Measurements from ENCODE around the gene FAM200C. TPM values are rescaled to one million over a fixed set of nuclear protein-coding genes. Genes with fewer than 3 reads are reported as not detected.

Gene FAM200C
- total and polyA plus RNA-seq, 9 of the 15 experiments (the other 6 are each of a cell fraction or from before 2014, with no cell fraction given), result 1.3 to 7.0 (median 1.8) TPM

DNA sequence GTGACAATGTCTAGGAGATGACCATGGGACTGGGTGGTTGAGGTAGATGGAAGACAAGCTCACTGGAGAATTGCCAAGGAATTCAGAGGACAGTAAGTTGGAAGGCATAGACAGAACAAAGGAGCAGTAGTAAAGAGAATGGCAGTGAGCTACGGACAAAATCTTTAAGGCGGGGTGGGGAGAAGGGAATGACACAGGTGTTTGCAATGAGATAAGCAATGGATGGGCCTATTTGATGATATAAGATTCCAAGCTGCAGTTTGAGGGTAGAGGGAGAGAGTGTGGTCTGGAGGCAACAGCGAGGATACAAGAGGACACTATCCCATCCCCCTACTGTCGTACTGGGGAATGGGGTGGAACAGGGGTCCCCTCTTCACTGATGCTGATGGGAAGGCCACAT is 36.2 kb upstream of the FAM200C start (continued):
- TF ChIP-seq, protein P1, sequence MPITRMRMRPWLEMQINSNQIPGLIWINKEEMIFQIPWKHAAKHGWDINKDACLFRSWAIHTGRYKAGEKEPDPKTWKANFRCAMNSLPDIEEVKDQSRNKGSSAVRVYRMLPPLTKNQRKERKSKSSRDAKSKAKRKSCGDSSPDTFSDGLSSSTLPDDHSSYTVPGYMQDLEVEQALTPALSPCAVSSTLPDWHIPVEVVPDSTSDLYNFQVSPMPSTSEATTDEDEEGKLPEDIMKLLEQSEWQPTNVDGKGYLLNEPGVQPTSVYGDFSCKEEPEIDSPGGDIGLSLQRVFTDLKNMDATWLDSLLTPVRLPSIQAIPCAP (CRISPR knock-in tag; IDR thresholded peaks at IDR 0.05; ENCODE audit: borderline replicate concordance), result no peak
- TF ChIP-seq DPF2 (IDR thresholded peaks at IDR 0.05) (peak; percentile 41; the same call in 1 of the 2 replicates), ZNF133 (CRISPR knock-in tag; IDR thresholded peaks at IDR 0.05) (no peak), CBX5 (IDR thresholded peaks at IDR 0.05; ENCODE audit: borderline replicate concordance, low read depth) (no peak), TCF3 (CRISPR knock-in tag; IDR thresholded peaks at IDR 0.05) (peak; percentile 54; the same call in 1 of the 2 replicates), MEIS2 (IDR thresholded peaks at IDR 0.05; ENCODE audit: partially characterized antibody) (no peak), YBX1 (IDR thresholded peaks at IDR 0.05) (no peak), SNRNP70 (optimal IDR thresholded peaks at IDR 0.05; ENCODE audit: low read depth, low read length) (no peak), ZNF444 (CRISPR knock-in tag; IDR thresholded peaks at IDR 0.05) (no peak), CEBPG (CRISPR knock-in tag; IDR thresholded peaks at IDR 0.05) (no peak), CEBPG (tag; conservative IDR thresholded peaks at IDR 0.05 in 1 of 2, IDR thresholded peaks at IDR 0.05 in 1 of 2) (no peak), KDM1A (IDR thresholded peaks at IDR 0.05) (no peak), ZNF140 (CRISPR knock-in tag; IDR thresholded peaks at IDR 0.05) (no peak), CCNT2 (IDR thresholded peaks at IDR 0.05; ENCODE audit: borderline replicate concordance, extremely low read depth, insufficient read length, low read depth, low read length) (no peak)
- TF ChIP-seq, protein P2, sequence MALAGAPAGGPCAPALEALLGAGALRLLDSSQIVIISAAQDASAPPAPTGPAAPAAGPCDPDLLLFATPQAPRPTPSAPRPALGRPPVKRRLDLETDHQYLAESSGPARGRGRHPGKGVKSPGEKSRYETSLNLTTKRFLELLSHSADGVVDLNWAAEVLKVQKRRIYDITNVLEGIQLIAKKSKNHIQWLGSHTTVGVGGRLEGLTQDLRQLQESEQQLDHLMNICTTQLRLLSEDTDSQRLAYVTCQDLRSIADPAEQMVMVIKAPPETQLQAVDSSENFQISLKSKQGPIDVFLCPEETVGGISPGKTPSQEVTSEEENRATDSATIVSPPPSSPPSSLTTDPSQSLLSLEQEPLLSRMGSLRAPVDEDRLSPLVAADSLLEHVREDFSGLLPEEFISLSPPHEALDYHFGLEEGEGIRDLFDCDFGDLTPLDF (CRISPR knock-in tag; IDR thresholded peaks at IDR 0.05), result no peak
- TF ChIP-seq, protein P3, sequence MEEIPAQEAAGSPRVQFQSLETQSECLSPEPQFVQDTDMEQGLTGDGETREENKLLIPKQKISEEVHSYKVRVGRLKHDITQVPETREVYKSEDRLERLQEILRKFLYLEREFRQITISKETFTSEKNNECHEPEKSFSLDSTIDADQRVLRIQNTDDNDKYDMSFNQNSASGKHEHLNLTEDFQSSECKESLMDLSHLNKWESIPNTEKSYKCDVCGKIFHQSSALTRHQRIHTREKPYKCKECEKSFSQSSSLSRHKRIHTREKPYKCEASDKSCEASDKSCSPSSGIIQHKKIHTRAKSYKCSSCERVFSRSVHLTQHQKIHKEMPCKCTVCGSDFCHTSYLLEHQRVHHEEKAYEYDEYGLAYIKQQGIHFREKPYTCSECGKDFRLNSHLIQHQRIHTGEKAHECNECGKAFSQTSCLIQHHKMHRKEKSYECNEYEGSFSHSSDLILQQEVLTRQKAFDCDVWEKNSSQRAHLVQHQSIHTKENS (CRISPR knock-in tag; IDR thresholded peaks at IDR 0.05), result no peak
- TF ChIP-seq, protein P4, sequence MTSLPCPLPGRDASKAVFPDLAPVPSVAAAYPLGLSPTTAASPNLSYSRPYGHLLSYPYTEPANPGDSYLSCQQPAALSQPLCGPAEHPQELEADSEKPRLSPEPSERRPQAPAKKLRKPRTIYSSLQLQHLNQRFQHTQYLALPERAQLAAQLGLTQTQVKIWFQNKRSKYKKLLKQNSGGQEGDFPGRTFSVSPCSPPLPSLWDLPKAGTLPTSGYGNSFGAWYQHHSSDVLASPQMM (CRISPR knock-in tag; IDR thresholded peaks at IDR 0.05), result no peak
- TF ChIP-seq, protein P5, sequence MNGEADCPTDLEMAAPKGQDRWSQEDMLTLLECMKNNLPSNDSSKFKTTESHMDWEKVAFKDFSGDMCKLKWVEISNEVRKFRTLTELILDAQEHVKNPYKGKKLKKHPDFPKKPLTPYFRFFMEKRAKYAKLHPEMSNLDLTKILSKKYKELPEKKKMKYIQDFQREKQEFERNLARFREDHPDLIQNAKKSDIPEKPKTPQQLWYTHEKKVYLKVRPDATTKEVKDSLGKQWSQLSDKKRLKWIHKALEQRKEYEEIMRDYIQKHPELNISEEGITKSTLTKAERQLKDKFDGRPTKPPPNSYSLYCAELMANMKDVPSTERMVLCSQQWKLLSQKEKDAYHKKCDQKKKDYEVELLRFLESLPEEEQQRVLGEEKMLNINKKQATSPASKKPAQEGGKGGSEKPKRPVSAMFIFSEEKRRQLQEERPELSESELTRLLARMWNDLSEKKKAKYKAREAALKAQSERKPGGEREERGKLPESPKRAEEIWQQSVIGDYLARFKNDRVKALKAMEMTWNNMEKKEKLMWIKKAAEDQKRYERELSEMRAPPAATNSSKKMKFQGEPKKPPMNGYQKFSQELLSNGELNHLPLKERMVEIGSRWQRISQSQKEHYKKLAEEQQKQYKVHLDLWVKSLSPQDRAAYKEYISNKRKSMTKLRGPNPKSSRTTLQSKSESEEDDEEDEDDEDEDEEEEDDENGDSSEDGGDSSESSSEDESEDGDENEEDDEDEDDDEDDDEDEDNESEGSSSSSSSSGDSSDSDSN (IDR thresholded peaks at IDR 0.05; ENCODE audit: borderline replicate concordance in 1 of 2, low read depth in 2 of 2, low read length in 2 of 2), result no peak
- TF ChIP-seq, protein P6, sequence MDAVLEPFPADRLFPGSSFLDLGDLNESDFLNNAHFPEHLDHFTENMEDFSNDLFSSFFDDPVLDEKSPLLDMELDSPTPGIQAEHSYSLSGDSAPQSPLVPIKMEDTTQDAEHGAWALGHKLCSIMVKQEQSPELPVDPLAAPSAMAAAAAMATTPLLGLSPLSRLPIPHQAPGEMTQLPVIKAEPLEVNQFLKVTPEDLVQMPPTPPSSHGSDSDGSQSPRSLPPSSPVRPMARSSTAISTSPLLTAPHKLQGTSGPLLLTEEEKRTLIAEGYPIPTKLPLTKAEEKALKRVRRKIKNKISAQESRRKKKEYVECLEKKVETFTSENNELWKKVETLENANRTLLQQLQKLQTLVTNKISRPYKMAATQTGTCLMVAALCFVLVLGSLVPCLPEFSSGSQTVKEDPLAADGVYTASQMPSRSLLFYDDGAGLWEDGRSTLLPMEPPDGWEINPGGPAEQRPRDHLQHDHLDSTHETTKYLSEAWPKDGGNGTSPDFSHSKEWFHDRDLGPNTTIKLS (IDR thresholded peaks at IDR 0.05; ENCODE audit: borderline replicate concordance, low read depth), result no peak
- TF ChIP-seq, protein P7, sequence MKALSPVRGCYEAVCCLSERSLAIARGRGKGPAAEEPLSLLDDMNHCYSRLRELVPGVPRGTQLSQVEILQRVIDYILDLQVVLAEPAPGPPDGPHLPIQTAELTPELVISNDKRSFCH (CRISPR knock-in tag; IDR thresholded peaks at IDR 0.05), result no peak
- TF ChIP-seq, protein P7 (tag; IDR thresholded peaks at IDR 0.05), result no peak

Data from K562 (cell line).